GM21423 (cell line): ENCODE data around the gene NRROS.
A peak's percentile ranks its signal among the peaks of the same experiment; 100 is the strongest.
"Not testable (repeated sequence)": the region's sequence is repeated elsewhere in the genome, so short reads cannot be mapped to it uniquely, and the experiment has no call there.

ENCODE experiments used
- ATAC-seq: cut with Tn5 transposase; IDR thresholded peaks from one replicate; pipeline ENCODE4 v1.9.1; 2021; ENCODE audit warnings: mild to moderate bottlenecking, moderate library complexity; ENCODE audit not compliant: unreplicated experiment

NRROS gene

DNA sequence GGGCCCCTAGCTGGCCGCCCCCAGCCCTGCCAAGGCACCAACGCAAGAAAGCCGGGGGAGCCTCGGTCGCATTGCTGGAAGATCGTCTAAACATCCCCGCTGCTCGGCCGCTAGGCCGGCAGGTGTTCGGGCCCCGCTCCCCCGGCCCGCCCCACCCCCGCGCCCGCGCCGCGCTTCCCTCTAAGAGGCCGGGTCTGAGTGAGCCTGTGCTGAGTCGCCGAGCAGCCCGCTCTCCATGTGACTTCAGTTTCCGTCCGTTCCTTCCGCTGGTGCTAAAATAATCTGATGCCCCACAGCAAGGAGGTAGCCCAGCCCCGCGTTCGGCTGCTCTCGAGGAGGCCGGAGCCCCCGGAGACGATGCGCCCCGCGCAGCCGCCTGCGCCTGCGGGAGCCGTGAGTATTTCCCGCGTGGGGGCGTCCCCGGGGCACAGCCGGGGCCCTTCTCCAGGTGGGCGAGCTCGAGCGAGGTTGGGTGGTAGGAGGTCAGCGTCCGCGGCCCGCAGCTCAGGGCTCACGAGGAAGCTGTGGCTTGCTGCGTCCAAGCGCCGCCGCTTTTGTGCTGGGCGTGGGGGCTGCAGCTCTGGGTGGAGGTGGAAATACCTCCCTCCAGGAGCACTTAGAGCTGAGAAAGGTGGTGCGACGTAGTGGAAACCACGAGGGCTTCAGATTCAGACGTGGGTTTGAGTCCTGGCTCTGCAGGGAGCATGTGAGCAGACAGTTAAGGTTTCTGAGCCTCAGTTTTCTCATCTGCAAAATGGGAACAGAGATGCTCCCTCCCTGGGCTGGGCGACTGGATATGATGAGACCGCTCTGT is at the start of gene NRROS:
TSS of gene NRROS (plus strand) at position 212 of the 814 bp plus-strand sequence. CDS start 14,846 bp downstream, outside the sequence.
- peak; percentile 38 for ATAC-seq

DNA sequence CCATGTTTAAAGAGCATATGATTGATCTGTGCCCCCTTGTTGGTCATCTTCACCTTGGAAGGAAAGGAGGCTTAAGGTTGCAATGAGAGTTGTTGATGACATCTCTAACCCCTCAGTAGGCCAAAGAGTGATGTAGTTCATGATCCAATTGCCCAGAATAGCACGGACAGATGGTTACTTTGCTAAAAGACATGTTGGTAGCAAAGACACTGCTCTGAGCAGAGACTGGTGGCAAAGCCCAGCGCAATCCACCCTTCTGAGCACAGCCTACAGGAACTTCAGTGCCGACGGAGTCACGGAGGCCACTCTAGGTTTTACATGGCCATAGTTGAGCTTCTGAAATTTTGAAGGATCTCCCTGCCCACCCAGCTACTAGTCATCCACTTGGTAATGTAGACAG is 49.2 kb upstream of the NRROS start:
- ATAC-seq, result no peak

DNA sequence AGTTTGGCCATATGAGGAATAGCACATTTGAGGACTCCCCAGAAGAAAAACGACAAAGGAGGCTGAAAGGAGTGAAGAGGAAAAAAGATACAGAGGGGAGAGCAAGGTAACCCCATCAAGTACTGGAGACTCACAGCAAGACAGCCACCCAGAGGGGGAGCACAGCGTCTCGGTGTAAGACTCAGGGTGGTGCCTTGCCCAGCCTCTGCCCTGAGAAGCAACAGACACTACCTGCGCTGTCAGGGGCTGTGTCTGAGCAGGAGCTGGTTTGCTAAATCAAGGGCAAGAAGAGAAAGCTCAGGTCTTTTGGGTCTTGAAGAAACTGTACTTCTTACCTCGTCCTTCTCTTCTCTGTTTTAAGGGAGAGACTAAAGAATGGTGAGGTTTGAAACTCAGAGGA is 43.1 kb upstream of the NRROS start:
- ATAC-seq, result no peak

DNA sequence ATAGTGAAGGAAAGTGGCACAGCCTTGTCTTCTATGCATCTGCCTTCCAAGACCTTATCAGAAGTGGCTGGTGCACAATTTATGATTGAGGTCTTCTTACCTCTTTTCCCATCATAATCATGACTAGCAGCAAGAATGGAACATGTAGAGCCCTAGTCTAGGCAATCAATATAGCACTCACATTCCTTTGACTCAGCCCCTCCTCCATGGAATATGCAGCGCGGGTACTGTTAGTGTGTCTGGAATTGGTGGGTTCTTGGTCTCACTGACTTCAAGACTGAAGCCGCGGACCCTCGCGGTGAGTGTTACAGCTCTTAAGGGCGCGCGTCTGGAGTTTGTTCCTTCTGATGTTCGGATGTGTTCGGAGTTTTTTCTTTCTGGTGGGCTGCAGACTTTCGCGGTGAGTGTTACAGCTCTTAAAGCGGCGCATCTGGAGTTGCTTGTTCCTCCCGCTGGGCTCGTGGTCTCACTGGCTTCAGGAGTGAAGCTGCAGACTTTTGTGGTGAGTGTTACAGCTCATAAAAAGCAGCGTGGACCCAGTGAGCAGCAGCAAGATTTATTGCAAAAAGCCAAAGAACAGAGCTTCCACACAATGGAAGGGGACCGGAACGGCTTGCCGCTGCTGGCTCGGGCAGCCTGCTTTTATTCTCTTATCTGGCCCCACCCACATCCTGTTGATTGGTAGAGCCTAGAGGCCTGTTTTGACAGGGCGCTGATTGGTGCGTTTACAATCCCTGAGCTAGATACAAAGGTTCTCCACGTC is 41.3 kb upstream of the NRROS start:
- not testable (repeated sequence) for ATAC-seq

DNA sequence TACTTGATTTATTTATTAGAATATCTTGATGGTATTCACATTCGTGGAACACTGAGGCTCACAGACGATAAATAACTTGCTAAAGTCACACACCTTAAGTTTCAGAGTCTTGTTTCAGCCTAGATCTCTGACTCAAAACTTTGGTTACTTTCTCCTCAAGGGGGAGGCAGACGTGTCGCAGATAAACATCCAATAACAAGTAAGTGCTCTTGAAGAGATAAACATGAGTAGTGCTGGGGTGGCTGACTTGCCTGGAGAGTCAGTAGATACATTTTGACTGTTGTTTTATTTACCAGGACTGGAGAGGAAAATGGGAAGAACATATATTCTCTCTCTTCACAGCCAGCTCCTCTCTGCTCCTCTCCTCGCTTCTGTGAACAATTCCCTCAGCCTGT is 39.8 kb upstream of the NRROS start:
- ATAC-seq, result no peak

DNA sequence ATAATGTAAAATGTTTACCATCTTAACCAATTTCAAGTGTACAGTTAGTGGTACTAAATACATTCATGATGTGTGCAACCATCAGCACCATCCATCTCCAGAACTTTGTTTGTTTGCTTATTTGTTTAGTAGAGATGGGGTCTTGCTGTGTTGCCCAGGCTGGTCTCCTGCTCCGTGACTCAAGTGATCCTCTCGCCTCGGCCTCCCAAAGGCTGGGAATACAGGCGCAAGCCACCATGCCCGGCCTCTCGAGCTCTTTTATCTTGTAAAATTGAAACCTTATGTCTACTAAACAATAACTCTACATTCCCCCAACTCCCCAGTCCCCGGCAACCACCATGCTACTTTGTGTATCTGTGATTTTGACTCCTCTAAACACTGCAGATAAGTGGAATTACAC is 39.1 kb upstream of the NRROS start:
- ATAC-seq, result no peak

DNA sequence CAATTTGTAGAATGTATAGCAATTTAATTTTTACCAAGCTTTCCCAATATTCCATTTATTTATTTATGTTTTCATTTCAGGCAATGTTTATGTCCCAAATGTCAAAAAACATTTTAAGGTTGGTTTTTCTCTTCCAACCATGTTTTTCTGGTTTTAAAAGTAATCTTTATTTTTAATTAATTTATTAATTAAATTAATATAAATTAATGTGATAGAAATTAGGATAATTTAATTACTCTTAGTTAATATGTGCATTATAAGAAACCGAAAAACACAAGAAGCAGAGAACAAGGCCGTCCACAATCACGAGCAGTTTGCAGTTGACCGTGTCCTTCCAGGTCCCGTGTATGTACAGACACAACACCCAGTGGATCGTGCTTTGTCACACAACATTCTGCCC is 36.8 kb upstream of the NRROS start:
- ATAC-seq, result no peak

DNA sequence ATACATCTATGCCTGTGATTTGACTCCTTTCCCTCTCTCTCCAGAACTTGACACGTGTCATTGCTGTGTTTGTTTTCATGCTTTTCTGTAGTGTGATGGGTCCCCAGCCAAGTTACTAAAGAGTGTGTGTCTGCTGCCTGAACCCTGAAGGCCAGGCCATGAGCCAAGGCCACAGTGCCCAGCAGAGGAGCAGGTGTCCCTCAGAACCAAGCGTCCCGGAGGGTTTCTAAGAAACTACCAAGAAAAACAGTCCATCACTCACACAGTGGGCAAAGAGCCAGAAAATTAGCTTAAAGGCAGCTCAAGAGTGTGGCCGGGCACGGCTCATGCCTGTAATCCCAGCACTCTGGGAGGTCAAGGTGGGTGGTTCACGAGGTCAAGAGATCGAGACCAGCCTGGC is 35.8 kb upstream of the NRROS start:
- ATAC-seq, result no peak

DNA sequence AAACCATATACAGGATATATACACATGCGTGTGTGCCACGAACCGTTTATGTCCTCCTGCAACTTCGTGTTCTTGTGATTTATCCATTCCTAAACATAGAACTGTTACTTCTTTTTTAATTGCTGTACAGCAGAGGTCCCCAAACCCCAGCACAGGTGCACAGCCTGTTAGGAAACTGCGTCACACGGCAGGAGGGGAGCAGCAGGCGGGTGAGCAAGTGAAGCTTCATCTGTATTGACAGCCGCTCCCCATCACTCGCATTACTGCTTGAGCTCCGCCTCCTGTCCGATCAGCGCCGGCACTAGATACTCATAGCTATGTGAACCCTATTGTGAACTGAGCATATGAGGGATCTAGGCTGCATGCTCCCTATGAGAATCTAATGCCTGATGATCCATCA is 34.9 kb upstream of the NRROS start:
- no peak for ATAC-seq

DNA sequence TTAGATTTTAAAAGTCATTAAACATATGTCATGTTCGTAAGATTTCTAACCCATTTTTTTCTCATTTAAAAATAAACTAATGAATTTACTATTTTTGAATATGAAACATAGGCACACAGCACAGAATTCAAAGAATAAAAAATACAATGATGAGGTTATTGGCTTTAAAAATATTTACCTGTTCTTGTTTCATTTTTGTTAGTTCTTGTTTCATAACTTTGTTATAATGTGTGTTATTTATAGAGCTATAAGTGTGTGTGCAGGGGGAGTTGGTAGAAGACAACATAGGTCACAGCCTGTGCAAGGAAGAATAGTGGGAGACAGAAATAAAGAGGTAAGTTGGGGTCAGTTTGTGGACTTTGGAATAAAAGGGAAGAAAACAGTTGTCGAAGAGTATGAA is 30.8 kb upstream of the NRROS start:
- ATAC-seq, result no peak

DNA sequence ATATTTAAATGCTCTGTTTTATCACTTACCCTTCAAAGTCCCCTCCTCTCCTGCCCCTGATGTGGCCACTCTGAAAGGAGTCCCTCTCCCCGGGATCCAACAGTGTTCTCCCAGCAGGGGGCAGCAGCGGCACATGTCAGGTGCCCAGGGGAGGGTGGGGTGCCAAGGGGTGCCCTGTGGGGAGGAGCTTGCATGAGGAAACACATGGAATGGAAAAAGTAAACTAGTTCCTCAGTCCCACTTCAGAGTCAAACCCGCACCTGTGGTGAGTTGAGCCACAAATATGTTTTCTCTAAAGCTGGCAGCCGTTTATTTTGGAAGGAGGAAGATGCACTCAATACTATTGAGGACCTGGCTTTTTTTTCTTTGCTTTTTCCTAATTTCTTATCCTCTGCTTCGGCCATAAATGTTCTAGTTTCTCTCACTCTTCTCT is 30.1 kb upstream of the NRROS start:
- ATAC-seq, result peak; percentile 71

DNA sequence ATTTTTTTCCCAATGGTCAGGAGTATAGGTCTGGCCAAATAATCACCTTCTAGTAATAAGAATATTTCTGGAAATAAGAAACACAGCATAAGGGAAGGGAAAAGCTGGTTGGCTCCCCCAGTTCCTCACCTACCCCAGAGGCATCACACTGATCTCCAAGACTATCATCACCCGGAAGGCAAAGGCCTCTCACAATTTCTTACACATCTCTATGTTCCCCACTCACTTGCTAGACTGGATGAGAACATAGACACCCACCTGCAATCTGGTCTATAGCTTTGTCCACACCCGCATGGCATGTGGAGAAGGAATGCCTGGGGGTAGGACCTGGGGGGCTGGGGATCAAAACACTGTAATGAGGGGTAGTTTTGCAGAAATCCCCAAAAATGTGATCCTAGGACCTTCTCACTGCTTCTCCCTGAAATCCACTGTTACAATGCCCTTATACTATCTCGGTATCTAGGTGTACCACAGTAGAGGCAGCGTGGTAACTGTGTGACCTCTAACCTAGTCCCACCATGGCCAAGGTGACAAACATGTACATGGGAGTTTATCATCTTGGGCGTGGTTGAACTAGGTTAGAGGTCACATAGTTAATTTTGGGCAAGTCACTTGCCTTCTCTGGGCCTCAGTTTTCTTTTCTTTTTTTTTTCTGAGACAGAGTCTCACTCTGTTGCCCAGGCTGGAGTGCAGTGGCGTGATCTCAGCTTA is 29.5 kb upstream of the NRROS start:
- no peak for ATAC-seq

DNA sequence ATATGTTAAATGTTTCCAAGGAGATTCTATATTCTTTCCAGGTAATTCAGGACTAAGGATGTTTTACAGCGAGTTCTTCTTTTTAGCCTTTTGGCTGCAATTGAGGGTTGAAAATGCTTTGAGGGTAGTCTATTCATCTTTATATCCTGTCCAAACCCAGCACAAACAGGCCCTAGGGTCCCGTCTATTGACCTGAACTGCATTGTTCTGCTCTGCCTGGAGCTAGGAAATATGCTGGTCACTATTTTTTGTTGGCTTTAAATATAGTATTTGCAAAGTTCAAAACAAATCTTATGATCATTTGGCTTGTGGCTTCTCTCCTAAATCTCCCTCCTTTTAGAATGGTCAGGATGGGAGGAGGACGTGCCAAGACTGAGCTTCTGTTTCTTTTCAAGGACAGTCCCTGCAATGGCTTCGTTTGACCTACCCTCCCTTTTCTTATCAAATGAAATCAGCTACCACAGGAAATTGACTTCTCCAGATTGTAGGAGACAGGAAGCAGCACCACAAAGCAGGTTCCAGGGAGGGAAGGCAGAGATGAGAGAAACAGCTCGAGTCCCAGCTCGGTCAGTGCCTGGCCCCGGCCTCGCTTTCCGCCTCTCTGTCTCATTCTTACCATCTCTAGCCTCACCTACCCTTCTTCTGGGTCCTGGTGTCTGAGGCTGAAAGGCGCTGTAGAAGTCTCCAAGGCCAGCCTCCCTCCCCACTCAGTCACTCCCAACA is 27.6 kb upstream of the NRROS start:
- no peak for ATAC-seq

DNA sequence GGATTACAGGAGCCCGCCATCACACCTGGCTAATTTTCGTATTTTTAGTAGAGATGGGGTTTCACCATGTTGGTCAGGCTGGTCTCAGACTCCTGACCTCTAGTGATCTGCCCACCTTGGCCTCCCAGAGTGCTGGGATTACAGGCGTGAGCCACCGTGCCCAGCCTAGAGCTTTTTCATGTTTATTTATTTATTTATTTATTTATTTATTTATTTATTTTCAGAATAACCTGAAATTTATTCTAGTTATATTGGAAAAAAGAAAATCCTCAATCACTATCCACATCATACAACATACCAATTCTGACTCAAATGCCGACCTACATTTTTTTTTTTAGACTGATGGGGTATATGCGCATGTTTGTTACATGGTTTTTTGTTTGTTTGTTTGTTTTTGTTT is 24.3 kb upstream of the NRROS start:
- not testable (repeated sequence) for ATAC-seq

DNA sequence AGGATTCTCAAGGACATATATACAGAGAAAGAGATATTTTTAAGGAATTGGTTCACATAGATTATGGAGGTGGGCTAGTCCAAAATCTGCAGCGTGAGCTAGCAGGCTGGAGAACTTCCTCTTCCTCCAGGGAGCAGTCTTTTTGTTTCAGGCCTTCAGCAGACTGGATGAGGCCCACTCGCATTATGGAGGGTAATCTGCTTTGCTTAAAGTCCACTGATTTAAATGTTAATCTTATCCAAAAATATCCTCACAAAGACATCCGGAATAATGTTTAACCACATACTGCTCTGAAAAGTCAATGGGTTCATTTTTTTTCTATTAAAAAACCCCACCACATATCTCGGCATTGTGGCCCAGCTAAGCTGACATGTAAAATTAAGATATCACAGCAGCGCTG is 22.2 kb upstream of the NRROS start:
- ATAC-seq, result no peak

DNA sequence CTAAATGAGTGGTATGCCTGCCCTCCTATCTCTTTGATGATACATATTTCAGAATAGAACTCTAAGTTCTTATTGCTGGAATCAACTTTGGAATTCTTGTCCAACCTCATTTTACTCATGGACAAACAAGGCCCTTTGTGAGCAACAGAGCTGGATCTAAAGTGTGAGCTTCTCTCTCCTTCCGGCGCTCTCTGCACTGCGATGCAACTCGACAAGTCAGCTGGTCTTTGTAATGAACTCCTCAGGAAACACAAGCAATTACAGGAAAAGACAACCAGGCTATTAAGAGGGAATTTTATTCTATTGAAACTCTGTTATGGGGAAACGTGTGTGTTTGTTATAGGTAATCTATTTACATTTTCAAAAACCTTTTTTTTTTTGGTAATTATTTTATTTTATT is 20.3 kb upstream of the NRROS start:
- ATAC-seq, result no peak

DNA sequence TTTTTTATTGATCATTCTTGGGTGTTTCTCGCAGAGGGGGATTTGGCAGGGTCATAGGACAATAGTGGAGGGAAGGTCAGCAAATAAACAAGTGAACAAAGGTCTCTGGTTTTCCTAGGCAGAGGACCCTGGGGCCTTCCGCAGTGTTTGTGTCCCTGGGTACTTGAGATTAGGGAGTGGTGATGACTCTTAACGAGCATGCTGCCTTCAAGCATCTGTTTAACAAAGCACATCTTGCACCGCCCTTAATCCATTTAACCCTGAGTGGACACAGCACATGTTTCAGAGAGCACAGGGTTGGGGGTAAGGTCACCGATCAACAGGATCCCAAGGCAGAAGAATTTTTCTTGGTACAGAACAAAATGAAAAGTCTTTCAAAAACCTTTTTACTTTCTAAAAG is 19.9 kb upstream of the NRROS start:
- ATAC-seq, result not testable (repeated sequence)

DNA sequence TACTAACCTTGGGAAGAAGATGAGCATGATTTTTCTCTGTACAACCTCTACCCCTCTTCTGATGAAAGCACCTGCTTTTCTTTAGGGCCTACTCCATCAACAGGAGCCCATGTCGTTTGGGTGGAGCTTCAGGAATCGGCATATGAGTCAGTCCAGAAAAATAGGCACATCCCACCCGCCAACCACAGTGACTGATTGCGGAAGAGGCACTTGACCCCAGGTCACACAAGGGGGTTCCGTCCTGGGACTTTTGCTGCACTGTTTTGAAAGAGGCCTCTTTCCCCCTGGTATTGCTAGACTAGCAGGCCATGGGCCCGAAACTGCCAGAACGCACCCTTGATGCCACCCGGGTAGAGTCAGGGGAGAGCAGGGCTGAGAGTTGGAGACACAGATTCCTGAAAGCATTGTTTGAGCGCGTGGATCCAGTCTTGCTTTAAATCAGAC is 19.3 kb upstream of the NRROS start:
- ATAC-seq, result no peak

DNA sequence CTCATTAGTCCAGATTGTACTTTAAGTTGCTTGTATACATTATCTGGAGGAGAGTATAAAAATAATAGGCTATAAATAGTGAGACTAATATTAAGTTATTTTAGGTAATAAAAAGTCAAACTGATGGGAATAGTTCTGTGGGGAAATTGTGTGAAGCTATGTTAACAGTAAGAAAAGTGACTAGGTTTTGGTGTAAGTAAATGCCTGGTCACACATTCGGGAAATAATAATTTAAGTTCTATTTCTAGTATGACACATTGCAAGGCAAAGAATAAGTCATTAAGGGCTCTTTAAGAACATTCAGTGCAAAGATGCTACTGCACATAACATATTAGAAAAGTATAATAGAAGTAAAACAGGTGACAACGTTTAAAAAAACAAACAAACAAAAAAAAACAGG is 18.8 kb upstream of the NRROS start:
- ATAC-seq, result no peak

DNA sequence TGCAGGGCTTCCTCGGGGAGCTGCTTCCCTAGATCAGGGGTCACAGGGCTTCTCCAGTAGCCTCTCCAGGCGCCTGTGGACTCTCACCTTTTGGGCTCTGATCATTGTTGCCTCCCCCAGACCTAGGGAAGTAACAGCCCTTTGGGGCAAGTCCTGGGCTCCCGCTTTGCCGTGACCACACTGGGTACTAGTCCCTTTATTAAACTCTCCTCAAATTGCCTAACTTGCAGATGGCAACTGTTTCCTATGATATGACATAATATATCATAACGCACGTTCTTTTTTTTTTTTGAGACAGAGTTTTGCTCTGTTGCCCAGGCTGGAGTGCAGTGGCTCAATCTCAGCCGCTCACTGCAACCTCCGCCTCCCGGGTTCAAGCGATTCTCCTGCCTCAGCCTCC is 17.9 kb upstream of the NRROS start:
- no peak for ATAC-seq
